Upper lobe of right lung (tissue), 1 donor: ENCODE measurements around the gene NCOR2. TPM values are rescaled to one million over a fixed set of nuclear protein-coding genes. Genes with fewer than 3 reads are reported as not detected.

ENCODE experiments used
- ATAC-seq: fragments of 200-7000 bp; cut with Tn5 transposase; one replicate; pipeline ENCODE4 v1.9.1; 2020; ENCODE audit warnings: mild to moderate bottlenecking, moderate library complexity
- DNase-seq: peaks from one replicate; pipeline ENCODE4 v3.0.0-alpha.2; 2020
- H3K27ac ChIP-seq: fragments of 200-600 bp; one replicate; pipeline ENCODE4 v1.8.0; 2022
- H3K27me3 ChIP-seq: fragments of 200-600 bp; one replicate; pipeline ENCODE4 v1.8.0; 2022; ENCODE audit warnings: mild to moderate bottlenecking
- H3K36me3 ChIP-seq: fragments of 200-600 bp; one replicate; pipeline ENCODE4 v1.8.0; 2022
- H3K4me1 ChIP-seq: fragments of 200-600 bp; one replicate; pipeline ENCODE4 v1.8.0; 2022
- H3K4me3 ChIP-seq: fragments of 200-600 bp; one replicate; pipeline ENCODE4 v1.8.0; 2022; ENCODE audit warnings: mild to moderate bottlenecking
- H3K9me3 ChIP-seq: fragments of 200-600 bp; one replicate; pipeline ENCODE4 v1.8.0; 2022
- CTCF ChIP-seq: fragments of 200-600 bp; IDR thresholded peaks from one replicate; pipeline ENCODE4 v1.8.0; 2022; ENCODE audit warnings: antibody characterized with exemption
- intact Hi-C: fragments of 100-400 bp; cut with DNase I; formaldehyde crosslinking; loops from one replicate; pipeline ENCODE4 v1.11.0; 2022
- total RNA-seq: library from RNA; stranded (reverse); fragmentation: NEBNext Ultra II Directional; extraction: Animal tissue kit (Norgen Biotek cat#: 25700); gene quantifications from one replicate; pipeline ENCODE4 v1.2.1, GENCODE V29; 2021
- donor health status: DM: no; HTN: yes; CAD: no; lungs with severe emphysema.

NCOR2 gene
- total RNA-seq, 1 donor from 2014 or later: 336 TPM

DNA sequence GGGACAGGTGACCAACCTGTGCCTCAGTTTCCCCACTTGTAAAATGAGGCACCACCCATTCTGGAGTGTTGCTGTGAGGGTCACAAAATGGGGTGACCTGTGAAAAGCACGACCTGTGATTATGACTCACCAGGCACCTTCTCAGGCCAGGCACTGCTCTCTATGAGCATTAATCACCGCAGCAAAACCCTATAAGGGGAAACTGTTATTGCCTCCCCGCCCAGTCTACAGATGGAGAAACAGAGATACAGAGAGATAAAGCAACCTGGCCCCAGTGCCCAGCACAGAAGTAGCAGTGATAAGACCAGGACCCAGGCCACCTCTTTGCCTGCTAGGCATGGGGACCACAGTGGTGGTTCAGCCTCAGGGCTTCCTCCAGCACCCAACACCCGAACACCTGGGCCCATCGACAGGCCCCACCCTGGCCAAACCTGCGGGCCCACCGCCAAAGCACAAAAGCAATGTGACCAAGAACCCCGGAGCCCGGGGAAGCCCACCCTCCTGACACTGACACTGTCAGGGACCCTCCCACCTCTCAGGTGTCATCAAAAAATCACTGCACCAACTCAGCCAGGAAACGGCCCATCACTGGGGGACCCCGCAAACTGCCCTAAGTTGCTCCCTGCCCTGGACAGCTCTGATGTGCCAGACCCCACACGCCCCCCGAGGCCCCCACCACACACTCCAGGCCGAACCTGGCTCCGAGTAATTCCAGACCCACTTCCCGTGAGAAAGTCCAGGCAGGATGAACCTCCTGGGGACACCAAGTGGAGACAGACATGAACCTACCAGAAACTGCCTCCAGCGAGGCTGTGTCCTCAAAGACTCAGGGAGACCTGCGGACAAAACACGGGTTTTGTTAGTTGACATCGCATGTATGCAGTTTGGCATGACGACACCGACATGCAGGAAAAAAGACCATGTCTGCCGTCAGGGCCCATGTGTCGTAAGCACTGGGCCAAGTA, 32.4 kb downstream of the NCOR2 start:
- Histone ChIP-seq H3K27ac (no peak overlapping the region), H3K27me3 (no peaks in the 10 kb centered on the region), H3K4me3 (no peak overlapping the region), H3K36me3 (peaks cover 8% of the 10 kb centered on the region), H3K9me3 (no peaks in the 10 kb centered on the region), H3K4me1 (peaks cover 32% of the 10 kb centered on the region)
- ATAC-seq (no peak), DNase-seq (no peak)
- TF ChIP-seq CTCF: no peak
- intact Hi-C loops: no loop called here

- no peak overlapping the region for H3K4me3 ChIP-seq
- H3K36me3 ChIP-seq: peaks cover 8% of the 10 kb centered on the region
- H3K27ac ChIP-seq: no peak overlapping the region
- TF ChIP-seq CTCF: no peak
- H3K27me3 ChIP-seq: no peaks in the 10 kb centered on the region
- intact Hi-C loops: no loop called here
- DNase-seq (no peak), ATAC-seq (no peak)
- peaks cover 16% of the 10 kb centered on the region for H3K4me1 ChIP-seq
- no peaks in the 10 kb centered on the region for H3K9me3 ChIP-seq
Observed at GRCh38 chr12:124533456-124533855, 34.0 kb downstream of the NCOR2 start.

GRCh38 chr12:124532967-124533366, 34.4 kb downstream of the NCOR2 start:
- H3K4me3 ChIP-seq: no peak overlapping the region
- H3K9me3 ChIP-seq: no peaks in the 10 kb centered on the region
- H3K27me3 ChIP-seq: no peaks in the 10 kb centered on the region
- TF ChIP-seq CTCF: no peak
- intact Hi-C loops: no loop called here
- H3K4me1 ChIP-seq: peaks cover 11% of the 10 kb centered on the region
- H3K36me3 ChIP-seq: peaks cover 8% of the 10 kb centered on the region
- DNase-seq (no peak), ATAC-seq (no peak)
- H3K27ac ChIP-seq: no peak overlapping the region

GRCh38 chr12:124532331-124532750, 35.1 kb downstream of the NCOR2 start:
- Histone ChIP-seq H3K4me3 (no peak overlapping the region), H3K27me3 (no peaks in the 10 kb centered on the region), H3K36me3 (peaks cover 8% of the 10 kb centered on the region), H3K4me1 (peaks cover 5% of the 10 kb centered on the region), H3K27ac (no peak overlapping the region), H3K9me3 (no peaks in the 10 kb centered on the region)
- intact Hi-C loops: no loop called here
- DNase-seq: no peak
- ATAC-seq: peak; percentile 16
- TF ChIP-seq CTCF: no peak

DNA sequence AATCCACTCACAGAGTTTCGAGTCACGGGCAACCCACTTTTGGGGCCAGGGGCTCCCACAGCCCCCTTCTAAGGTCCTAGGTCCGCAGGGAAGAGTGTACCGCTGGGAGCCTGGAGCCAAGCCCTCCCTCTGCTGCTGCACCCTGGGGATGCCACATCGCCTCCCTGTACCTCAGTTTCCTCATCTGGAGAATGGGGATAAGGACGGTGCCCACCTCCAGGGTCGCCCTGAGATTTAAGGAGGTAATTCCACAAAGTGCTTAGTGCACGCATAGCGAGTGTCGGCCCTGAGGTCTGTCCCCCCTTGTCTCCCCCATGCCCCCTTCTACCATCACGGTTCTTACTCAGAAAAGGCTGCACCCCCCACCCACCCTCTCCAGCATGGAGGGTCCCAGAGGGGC, 35.5 kb downstream of the NCOR2 start:
- H3K27ac ChIP-seq: no peak overlapping the region
- no peaks in the 10 kb centered on the region for H3K9me3 ChIP-seq
- intact Hi-C loops: no loop called here
- TF ChIP-seq CTCF: no peak
- no peak for ATAC-seq
- no peak for DNase-seq
- peaks cover under 1% of the 10 kb centered on the region for H3K4me1 ChIP-seq
- peaks cover 8% of the 10 kb centered on the region for H3K36me3 ChIP-seq
- H3K4me3 ChIP-seq: no peak overlapping the region
- no peaks in the 10 kb centered on the region for H3K27me3 ChIP-seq
